M059J (cell line): ENCODE results near the gene DDX27. TPM values are rescaled to one million over a fixed set of nuclear protein-coding genes. Genes with fewer than 3 reads are reported as not detected.
A peak's percentile ranks its signal among the peaks of the same experiment; 100 is the strongest.
"Not testable (repeated sequence)": the region's sequence is repeated elsewhere in the genome, so short reads cannot be mapped to it uniquely, and the experiment has no call there.

Experiments
- DNase-seq: peaks from one replicate; pipeline ENCODE4 v3.0.0-alpha.2; 2012; ENCODE audit warnings: low read depth
- total RNA-seq: library from RNA; depleted of rRNA; stranded (reverse); fragments of >200 nt; shearing (Covaris generic); gene quantifications from 2 replicates; pipeline ENCODE4 v1.2.3, GENCODE V29; 2014; rRNA removed

DDX27 gene, protein sequence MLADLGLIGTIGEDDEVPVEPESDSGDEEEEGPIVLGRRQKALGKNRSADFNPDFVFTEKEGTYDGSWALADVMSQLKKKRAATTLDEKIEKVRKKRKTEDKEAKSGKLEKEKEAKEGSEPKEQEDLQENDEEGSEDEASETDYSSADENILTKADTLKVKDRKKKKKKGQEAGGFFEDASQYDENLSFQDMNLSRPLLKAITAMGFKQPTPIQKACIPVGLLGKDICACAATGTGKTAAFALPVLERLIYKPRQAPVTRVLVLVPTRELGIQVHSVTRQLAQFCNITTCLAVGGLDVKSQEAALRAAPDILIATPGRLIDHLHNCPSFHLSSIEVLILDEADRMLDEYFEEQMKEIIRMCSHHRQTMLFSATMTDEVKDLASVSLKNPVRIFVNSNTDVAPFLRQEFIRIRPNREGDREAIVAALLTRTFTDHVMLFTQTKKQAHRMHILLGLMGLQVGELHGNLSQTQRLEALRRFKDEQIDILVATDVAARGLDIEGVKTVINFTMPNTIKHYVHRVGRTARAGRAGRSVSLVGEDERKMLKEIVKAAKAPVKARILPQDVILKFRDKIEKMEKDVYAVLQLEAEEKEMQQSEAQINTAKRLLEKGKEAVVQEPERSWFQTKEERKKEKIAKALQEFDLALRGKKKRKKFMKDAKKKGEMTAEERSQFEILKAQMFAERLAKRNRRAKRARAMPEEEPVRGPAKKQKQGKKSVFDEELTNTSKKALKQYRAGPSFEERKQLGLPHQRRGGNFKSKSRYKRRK
- total RNA-seq: 44.2 and 65.4 TPM in 2 replicates

DNA sequence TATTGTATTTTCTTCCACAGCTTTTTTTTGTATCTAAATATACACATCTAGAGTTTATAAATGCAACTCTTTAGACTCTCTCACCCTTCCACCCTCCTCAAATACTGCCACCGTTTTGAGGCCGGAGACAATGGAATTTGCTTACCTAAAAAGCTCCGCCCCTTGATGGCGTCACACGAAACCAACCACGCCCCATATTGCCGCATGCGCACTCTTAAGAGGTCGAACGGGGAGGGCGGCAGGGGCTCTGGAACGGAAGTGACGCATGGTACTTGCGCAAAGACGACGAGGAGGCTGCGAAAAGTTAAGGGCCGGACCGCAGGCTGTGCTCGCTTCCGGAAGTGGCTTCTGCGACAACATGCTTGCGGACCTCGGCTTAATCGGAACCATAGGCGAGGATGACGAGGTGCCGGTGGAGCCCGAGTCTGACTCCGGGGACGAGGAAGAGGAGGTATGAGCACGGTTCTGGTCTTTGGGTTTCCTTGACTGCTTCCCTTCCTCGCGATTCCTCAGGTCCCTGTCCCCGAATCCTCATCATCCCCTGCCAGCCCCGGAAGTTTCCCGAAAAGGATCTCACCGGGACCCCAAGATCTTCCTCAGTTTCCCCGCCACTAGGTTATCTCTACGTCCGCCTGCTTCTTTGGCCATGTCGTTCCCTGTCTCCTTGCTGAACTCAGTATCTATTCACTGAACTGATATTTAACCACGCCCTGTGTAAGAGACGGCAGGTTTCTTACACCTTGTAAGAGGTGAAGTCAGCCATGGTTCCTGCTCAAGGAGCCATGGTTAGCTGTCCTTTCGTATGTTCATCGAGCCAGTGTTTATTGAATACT, at the start of gene DDX27:
Gene DDX27, plus strand, starts transcription at position 326 of the 833 bp plus-strand sequence. Its CDS starts 33 bp downstream, at position 359.
- peak; percentile 99 for DNase-seq

DNA sequence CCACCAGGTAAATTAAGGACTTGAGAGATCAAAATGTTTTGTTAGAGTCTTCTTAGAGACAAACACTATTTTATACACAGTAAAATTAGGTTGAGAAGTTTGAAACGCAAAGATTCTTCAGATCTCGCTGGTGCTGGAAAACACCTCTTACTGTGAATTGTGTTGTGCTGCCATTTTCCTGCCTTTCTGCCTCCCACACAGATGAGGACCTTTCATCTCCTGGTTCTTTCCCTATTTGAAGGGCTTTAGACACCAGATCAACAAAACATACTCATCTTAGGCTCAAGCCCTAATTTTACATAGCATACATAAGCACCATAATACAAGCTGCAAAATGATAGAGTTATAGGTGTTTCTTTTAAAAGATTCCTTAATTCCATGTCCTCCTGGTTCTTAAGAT, 49.7 kb upstream of the DDX27 start:
- no peak for DNase-seq

- DNase-seq: no peak
Measured at GRCh38 chr20:49170714-49171113, 48.5 kb upstream of the DDX27 start.

DNA sequence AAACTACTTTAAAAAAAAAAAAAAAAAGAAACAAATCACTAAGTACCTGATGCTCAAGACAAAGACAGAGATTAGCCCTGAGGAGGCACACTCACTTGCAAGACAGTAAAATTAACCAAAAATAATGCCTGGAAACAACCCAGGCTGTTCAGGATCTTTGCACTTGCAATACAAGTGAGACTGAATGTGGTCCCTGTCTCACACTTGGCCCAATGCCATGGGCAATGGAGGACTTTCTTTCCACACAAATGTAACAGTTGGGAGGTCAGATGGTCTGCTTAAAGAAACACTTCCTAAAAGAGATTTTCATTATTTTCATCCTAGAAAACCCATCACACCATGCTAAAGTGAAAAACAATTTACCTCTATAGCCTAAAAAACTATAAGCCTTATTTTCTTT, 47.3 kb upstream of the DDX27 start:
- DNase-seq: no peak

DNA sequence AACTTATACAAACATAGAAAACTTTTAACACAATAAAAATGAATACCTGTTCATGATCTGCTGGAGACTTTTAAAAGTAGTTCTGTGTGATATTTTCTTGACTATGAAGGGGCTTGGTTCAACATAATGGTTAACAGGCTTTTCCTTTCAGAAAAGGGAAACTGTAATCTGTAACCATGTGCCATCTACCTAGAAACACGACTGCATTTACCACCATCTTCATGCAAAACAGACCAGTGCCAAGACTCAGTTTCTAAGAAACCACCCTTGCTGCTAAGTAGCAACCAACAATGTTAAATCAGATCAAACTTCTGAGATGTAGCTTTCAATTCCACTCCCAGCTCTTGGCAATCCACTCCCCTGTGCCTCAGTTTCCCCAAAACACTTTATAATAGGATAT, 46.8 kb upstream of the DDX27 start:
- DNase-seq: no peak

GRCh38 chr20:49174183-49174582, 45.0 kb upstream of the DDX27 start:
- DNase-seq: no peak

- peak; percentile 11 for DNase-seq
Measured at GRCh38 chr20:49179368-49180277, 39.6 kb upstream of the DDX27 start.

DNA sequence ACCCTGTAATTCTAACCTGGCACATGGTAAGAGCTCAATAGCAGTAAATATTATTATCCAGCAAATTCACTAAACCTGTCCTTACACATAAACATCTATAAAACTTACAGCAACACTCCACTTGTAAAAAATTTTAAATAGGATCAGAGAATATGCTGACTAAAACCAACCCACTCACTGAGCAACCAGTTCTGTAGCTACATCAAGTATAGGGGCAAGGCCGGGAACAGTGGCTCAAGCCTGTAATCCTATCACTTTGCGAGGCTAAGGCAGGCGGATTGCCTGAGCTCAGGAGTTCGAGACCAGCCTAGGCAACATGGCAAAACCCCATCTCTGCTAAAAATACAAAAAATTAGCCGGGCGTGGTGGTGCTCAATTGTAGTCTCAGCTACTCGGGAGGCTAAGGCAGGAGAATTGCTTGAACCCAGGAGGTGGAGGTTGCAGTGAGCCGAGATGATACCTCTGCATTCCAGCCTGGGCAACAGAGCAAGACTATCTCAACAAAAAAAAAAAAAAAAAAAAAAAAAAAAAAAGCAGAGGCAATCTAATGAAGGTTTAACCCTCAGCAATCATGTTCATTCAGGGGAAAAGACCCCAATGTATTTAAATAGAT, 37.8 kb upstream of the DDX27 start:
- no peak for DNase-seq

DNA sequence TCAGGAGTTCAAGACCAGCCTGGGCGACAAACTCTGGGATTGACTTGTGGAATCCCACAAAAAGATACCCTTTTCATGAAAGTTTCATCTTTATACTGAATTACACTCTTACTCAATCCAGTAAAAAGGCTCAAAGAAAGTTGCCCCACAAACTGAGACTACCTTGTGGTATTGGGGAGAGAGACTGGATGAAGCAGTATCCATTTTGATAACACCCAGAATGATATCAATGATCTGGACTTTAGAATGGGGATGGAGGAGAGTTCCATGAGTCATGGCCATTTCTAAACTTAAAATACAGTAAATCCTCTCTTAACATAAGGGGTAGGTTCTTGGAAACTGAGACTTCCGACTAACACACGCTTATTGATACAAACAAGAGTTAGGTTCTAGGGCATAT, 35.8 kb upstream of the DDX27 start:
- no peak for DNase-seq

- not testable (repeated sequence) for DNase-seq
Measured at GRCh38 chr20:49184084-49184501, 35.1 kb upstream of the DDX27 start.

- DNase-seq: no peak
Measured at GRCh38 chr20:49184691-49185070, 34.5 kb upstream of the DDX27 start.

GRCh38 chr20:49185071-49185761, 34.0 kb upstream of the DDX27 start:
- DNase-seq: no peak

DNA sequence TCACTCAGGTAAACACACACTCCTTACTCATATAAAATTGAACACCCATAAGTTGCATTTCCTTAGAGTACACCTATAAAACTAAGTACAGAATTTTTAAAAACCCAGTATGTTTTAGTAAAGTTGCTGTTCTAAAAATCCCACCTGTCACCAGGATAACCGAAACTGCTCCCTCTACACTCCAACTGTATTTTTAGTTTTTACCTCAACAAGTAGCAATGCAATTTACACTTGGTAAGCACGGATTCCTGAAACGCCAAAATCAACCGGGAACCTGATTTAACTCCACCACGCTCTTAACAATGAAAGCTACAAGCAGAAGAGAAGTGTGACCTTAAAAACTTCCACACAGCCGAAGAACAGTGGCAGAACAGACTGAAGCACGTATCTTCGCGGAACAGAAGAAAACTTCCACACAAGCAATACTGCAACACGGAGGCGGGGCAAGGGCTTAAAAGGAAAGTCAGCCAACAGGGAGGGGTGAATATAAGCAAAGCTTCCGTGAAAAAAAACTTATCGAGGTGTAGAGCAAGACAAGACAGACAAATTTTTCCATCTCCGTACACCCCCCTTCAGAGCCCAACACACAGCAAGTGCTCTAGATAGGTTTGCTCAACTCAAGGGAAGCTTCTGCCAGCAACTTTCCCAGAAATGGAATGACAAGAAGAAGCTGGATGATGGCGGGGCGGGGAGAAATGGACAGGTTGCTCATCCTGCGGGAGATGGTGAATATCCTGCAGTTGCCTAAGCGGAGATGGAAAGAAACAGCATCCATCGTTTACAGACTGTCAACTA, 32.5 kb upstream of the DDX27 start:
- DNase-seq: peak; percentile 71

GRCh38 chr20:49187330-49187850, 31.8 kb upstream of the DDX27 start:
- DNase-seq: peak; percentile 39

DNA sequence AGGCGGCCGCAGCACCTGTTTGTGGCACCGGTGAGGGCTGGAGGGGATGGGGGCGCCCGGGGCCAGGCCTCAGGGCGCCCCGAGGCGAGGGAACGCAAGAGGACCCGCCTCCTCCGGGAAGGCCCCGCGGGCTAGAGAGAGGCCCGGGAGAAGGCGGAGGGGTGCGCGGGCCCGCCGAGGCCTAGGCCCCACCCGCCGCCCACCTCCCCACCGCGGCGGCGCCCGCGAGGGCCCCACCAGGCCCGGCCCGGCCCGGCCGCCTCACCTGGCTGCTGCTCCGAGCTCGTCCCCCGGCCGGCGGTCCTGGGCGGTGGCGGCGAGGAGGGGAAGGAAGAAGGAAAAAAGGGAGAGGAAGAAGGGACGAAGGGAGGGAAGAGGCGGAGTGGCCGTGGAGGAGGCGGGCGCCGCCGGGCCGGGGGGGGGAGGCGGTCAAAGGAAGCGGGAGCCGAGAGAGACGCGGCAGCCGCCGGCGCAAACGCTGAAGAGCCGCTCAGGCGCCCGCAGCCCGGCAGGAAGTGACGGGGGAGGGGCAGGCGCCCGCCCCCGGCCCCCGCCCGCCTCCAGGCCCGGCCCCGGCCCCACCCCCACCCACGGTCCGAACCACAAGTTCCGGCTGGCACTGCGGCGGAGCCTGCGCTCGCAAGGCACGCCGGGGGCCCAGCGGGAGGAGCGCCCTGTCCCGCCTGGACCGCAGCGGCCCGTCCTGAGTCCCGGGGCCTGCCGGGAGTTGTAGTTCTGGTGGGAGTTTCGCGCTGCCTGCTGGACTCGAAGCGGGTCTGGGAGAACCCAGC, 31.2 kb upstream of the DDX27 start, which contains the start of gene STAU1:
Gene STAU1, minus strand, starts transcription at position 484 of the 791 bp plus-strand sequence. CDS start 22,133 bp downstream, outside the sequence.
- DNase-seq: peak; percentile 98

GRCh38 chr20:49192944-49193518, 26.2 kb upstream of the DDX27 start:
- DNase-seq: not testable (repeated sequence)

GRCh38 chr20:49199729-49200293, 19.4 kb upstream of the DDX27 start:
- DNase-seq: no peak
